ENCODE data around the gene DNASE2.

The DNASE2 gene

DNA sequence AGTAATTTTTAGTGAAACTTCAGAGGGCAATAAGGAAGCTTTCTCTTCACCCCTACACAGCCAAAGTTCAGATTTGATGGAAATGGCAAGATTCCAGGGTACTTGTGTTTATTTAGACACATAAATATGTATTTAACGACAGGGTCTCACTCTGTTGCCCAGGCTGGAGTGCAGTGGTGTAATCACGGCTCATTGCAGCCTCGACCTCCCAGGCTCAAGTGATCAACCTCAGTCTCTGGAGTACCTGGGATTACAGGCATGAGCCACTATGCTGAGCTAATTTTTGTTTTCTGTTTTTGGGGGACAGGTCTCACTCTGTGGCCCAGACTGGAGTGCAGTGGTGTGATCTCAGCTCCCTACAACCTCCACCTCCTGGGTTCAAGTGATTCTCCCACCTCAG lies 39.8 kb upstream of the DNASE2 start:
- TF ChIP-seq SIN3A (IDR thresholded peaks at IDR 0.05; ENCODE audit: borderline replicate concordance, insufficient read depth, low read length): no peak
- TF ChIP-seq POLR2AphosphoS5 (IDR thresholded peaks at IDR 0.05; ENCODE audit: low read depth, low read length): peak; percentile 5; the same call in 1 of the 2 replicates
- TF ChIP-seq FOXP2 (optimal IDR thresholded peaks at IDR 0.05; ENCODE audit: borderline replicate concordance, extremely low read depth, extremely low read length, insufficient read depth): no peak
- TF ChIP-seq, protein P1, sequence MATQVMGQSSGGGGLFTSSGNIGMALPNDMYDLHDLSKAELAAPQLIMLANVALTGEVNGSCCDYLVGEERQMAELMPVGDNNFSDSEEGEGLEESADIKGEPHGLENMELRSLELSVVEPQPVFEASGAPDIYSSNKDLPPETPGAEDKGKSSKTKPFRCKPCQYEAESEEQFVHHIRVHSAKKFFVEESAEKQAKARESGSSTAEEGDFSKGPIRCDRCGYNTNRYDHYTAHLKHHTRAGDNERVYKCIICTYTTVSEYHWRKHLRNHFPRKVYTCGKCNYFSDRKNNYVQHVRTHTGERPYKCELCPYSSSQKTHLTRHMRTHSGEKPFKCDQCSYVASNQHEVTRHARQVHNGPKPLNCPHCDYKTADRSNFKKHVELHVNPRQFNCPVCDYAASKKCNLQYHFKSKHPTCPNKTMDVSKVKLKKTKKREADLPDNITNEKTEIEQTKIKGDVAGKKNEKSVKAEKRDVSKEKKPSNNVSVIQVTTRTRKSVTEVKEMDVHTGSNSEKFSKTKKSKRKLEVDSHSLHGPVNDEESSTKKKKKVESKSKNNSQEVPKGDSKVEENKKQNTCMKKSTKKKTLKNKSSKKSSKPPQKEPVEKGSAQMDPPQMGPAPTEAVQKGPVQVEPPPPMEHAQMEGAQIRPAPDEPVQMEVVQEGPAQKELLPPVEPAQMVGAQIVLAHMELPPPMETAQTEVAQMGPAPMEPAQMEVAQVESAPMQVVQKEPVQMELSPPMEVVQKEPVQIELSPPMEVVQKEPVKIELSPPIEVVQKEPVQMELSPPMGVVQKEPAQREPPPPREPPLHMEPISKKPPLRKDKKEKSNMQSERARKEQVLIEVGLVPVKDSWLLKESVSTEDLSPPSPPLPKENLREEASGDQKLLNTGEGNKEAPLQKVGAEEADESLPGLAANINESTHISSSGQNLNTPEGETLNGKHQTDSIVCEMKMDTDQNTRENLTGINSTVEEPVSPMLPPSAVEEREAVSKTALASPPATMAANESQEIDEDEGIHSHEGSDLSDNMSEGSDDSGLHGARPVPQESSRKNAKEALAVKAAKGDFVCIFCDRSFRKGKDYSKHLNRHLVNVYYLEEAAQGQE (IDR thresholded peaks at IDR 0.05; ENCODE audit: insufficient read depth in 1 of 2, low read depth in 2 of 2, low read length in 2 of 2): no peak
- no peak for TF ChIP-seq TAF1 (IDR thresholded peaks at IDR 0.05; ENCODE audit: borderline replicate concordance, insufficient read depth, low read length)

DNA sequence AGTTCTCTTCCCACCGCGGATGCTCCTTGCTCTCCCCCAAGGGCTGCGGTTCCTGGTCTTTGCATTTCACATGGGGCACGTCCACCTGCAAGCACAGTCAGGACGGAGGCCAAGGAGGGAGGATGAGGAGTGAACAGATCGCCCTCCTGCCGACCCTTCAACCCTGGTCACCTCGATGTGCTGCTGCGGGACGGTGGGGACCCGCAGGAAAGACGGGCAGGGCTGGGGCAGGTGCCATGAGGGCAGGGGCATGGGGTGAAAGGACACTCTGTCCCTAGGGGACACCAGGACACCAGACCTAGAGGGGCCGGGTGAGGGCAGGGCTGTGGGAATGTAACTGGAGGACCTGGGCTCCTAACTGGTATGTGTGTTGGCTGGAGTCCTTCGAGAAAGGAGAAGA lies 37.0 kb upstream of the DNASE2 start:
- TF ChIP-seq FOXP2 (optimal IDR thresholded peaks at IDR 0.05; ENCODE audit: borderline replicate concordance, extremely low read depth, extremely low read length, insufficient read depth) (no peak), TAF1 (IDR thresholded peaks at IDR 0.05; ENCODE audit: borderline replicate concordance, insufficient read depth, low read length) (no peak), POLR2AphosphoS5 (IDR thresholded peaks at IDR 0.05; ENCODE audit: low read depth, low read length) (no peak), SIN3A (IDR thresholded peaks at IDR 0.05; ENCODE audit: borderline replicate concordance, insufficient read depth, low read length) (no peak)
- TF ChIP-seq, protein P1 (IDR thresholded peaks at IDR 0.05; ENCODE audit: insufficient read depth in 1 of 2, low read depth in 2 of 2, low read length in 2 of 2): no peak

DNA sequence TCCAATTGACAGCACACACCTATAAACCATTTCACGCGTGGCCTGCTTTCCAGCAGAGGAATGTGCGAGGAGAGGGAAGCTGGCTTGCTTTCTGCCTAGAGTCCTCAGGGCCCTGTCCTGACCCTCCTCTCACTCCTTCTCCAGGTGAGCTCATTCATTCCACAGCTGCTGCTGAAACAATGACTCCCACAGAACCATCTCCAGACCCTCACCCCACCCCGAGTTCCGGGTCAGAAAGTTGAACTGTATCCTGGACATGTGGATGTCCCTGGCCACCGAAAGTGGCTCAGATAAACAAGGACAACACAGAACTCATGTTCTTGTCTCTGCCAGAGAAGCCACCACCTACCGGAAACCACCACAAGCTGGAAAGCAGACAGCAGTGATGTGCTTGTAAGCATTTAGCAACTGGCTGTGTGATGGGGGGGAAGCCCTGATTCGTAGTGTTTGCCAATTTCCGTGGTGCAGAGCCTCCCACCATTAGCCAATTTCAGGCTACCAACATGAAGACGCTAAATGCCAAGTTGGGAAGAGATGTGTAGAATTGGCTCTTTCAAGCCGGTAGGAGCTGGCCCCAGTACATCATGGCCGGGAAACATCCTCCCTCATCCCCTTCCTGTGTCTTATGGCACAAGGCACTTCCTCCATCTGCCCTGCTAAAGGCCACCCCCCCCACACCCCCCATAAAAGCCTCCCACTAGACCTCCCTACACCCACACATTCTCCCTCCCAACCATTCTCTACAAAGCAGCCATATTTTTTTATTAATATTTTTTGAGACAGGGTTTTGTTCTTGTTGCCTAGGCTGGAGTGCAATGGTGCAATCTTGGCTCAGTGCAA lies 32.8 kb upstream of the DNASE2 start:
- no peak for TF ChIP-seq TAF1 (IDR thresholded peaks at IDR 0.05; ENCODE audit: borderline replicate concordance, insufficient read depth, low read length)
- no peak for TF ChIP-seq SIN3A (IDR thresholded peaks at IDR 0.05; ENCODE audit: borderline replicate concordance, insufficient read depth, low read length)
- TF ChIP-seq FOXP2 (optimal IDR thresholded peaks at IDR 0.05; ENCODE audit: borderline replicate concordance, extremely low read depth, extremely low read length, insufficient read depth): no peak

DNA sequence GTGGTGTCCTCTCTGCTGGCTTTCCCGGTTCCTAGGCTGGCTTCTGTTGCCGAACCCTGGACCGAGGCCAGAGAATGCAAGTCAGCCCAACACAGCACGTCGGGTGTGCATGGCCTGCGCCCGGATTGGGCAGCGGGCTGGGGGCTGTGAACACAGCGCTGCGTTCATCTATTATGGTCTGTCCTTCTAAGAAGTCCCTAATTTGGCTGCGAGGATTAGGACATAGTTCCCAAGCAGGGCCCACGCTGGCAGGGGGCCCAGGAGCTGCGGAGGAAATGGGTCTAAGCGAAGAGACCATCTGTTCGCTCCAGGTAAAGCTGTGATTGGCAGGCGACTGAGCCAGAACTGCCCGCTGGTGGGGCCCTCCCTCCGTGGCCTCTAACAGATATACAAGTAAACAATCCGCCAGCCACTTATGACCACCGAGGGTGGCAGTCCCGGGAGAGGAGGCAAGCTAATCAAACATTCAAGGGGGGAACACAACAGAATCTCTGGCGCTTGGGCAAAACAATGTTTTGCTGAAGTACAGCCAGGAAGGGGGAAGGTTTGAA lies 31.8 kb upstream of the DNASE2 start:
- TF ChIP-seq TAF1 (IDR thresholded peaks at IDR 0.05; ENCODE audit: borderline replicate concordance, insufficient read depth, low read length): no peak
- TF ChIP-seq POLR2AphosphoS5 (IDR thresholded peaks at IDR 0.05; ENCODE audit: low read depth, low read length): no peak
- TF ChIP-seq SIN3A (IDR thresholded peaks at IDR 0.05; ENCODE audit: borderline replicate concordance, insufficient read depth, low read length): no peak
- no peak for TF ChIP-seq FOXP2 (optimal IDR thresholded peaks at IDR 0.05; ENCODE audit: borderline replicate concordance, extremely low read depth, extremely low read length, insufficient read depth)
- TF ChIP-seq, protein P1 (IDR thresholded peaks at IDR 0.05; ENCODE audit: insufficient read depth in 1 of 2, low read depth in 2 of 2, low read length in 2 of 2): no peak

DNA sequence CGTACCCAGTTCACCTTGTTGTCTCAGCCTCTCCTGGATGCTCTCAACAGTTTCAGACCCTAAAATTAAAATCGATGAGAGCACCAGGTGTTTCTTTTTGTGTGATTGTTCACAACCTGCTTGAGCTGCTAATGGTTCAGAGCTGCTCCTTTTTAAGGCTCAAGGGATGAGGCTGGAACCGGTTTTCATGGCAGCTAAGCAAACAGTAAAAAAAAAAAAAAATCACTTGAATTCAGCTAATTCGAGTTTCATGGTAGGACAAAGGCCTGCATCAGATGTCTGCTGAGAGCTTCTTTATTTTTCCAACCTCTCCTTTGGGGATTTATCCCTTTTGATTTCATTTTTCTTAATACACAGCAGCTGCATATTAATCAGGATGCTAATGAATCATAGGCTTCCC lies 31.3 kb upstream of the DNASE2 start:
- TF ChIP-seq TAF1 (IDR thresholded peaks at IDR 0.05; ENCODE audit: borderline replicate concordance, insufficient read depth, low read length) (no peak), SIN3A (IDR thresholded peaks at IDR 0.05; ENCODE audit: borderline replicate concordance, insufficient read depth, low read length) (no peak), POLR2AphosphoS5 (IDR thresholded peaks at IDR 0.05; ENCODE audit: low read depth, low read length) (no peak), FOXP2 (optimal IDR thresholded peaks at IDR 0.05; ENCODE audit: borderline replicate concordance, extremely low read depth, extremely low read length, insufficient read depth) (no peak)
- TF ChIP-seq, protein P1 (IDR thresholded peaks at IDR 0.05; ENCODE audit: insufficient read depth in 1 of 2, low read depth in 2 of 2, low read length in 2 of 2): no peak

Data from PFSK-1 (cell line).